DMS153 treated with DMSO at 0.1 percent for 48 hours (cell line): Measurements from ENCODE around the gene TIMP3.
"Not testable (repeated sequence)": the region's sequence is repeated elsewhere in the genome, so short reads cannot be mapped to it uniquely, and the experiment has no call there.

ENCODE experiments used
- DNase-seq: peaks from one replicate; lab custom pipeline; 2025; ENCODE audit not compliant: unreplicated experiment; lab: John Stamatoyannopoulos, UW

The TIMP3 gene

GRCh38 chr22:32850591-32851517, 49.3 kb downstream of the TIMP3 start:
- no peak for DNase-seq

- DNase-seq, result no peak
These were observed 51.1 kb downstream of the TIMP3 start for GRCh38 chr22:32852395-32853251.

- no peak for DNase-seq
These were observed 52.2 kb downstream of the TIMP3 start for GRCh38 chr22:32853662-32854061.

GRCh38 chr22:32854351-32854804, 52.9 kb downstream of the TIMP3 start:
- no peak for DNase-seq

- no peak for DNase-seq
These were observed 53.7 kb downstream of the TIMP3 start for GRCh38 chr22:32855045-32855756.

- no peak for DNase-seq
These were observed 56.7 kb downstream of the TIMP3 start for GRCh38 chr22:32858121-32858703.

- peak; percentile 4 for DNase-seq
These were observed 57.5 kb downstream of the TIMP3 start for GRCh38 chr22:32858957-32859356.

- DNase-seq, result no peak
These were observed 58.2 kb downstream of the TIMP3 start for GRCh38 chr22:32859743-32860142.

- DNase-seq, result no peak
These were observed 59.8 kb downstream of the TIMP3 start for GRCh38 chr22:32861330-32861729.

- no peak for DNase-seq
These were observed 60.6 kb downstream of the TIMP3 start for GRCh38 chr22:32862083-32862482.

GRCh38 chr22:32862936-32863661, 61.6 kb downstream of the TIMP3 start:
- no peak for DNase-seq

- DNase-seq, result no peak
These were observed 62.5 kb downstream of the TIMP3 start for GRCh38 chr22:32864041-32864440.

- no peak for DNase-seq
These were observed 63.1 kb downstream of the TIMP3 start for GRCh38 chr22:32864596-32864995.

GRCh38 chr22:32866953-32867352, 65.4 kb downstream of the TIMP3 start:
- DNase-seq, result no peak

- DNase-seq, result no peak
These were observed 67.4 kb downstream of the TIMP3 start for GRCh38 chr22:32868946-32869345.

- no peak for DNase-seq
These were observed 69.0 kb downstream of the TIMP3 start for GRCh38 chr22:32870474-32870873.

GRCh38 chr22:32873604-32874003, 72.1 kb downstream of the TIMP3 start:
- not testable (repeated sequence) for DNase-seq

- DNase-seq, result no peak
These were observed 72.9 kb downstream of the TIMP3 start for GRCh38 chr22:32874385-32874784.

GRCh38 chr22:32874976-32875375, 73.5 kb downstream of the TIMP3 start:
- DNase-seq, result no peak

GRCh38 chr22:32876516-32876915, 75.0 kb downstream of the TIMP3 start:
- no peak for DNase-seq
